Small intestine (tissue), 7 donors: ENCODE results near the gene SYT8. TPM values are rescaled to one million over a fixed set of nuclear protein-coding genes. Genes with fewer than 3 reads are reported as not detected.

Experiments
- DNase-seq, 2 donors: peaks; one replicate each; pipeline versions ENCODE4 v3.0.0 to v3.0.0-alpha.2; 2013
- FAIRE-seq: peaks from 2 replicates; lab custom pipeline; 2012; peaks lifted over from hg19 to GRCh38; lab: Jason Lieb, UNC
- H3K27ac ChIP-seq, 3 donors: one replicate each; pipeline ENCODE4 v1.5.1; 2013; ENCODE audit warnings: low read length in 2 of 3, mild to moderate bottlenecking in 2 of 3, control low read depth in 1 of 3, inconsistent platforms in 1 of 3, low read depth in 1 of 3, moderate library complexity in 1 of 3
- H3K27me3 ChIP-seq, 3 donors: one replicate each; pipeline ENCODE4 v1.6.1; 2013; ENCODE audit warnings: low read length in 3 of 3, inconsistent platforms in 1 of 3; ENCODE audit not compliant: control insufficient read depth in 3 of 3, insufficient read depth in 3 of 3
- H3K36me3 ChIP-seq, 3 donors: one replicate each; pipeline ENCODE4 v1.6.1; 2013; ENCODE audit warnings: low read length in 3 of 3, inconsistent platforms in 1 of 3, low read depth in 1 of 3, mild to moderate bottlenecking in 1 of 3, moderate library complexity in 1 of 3; ENCODE audit not compliant: control insufficient read depth in 3 of 3, insufficient read depth in 2 of 3
- H3K4me1 ChIP-seq, 3 donors: one replicate each; pipeline ENCODE4 v1.6.1; 2013; ENCODE audit warnings: low read length in 2 of 3, inconsistent platforms in 1 of 3, low read depth in 1 of 3, mild to moderate bottlenecking in 1 of 3, moderate library complexity in 1 of 3; ENCODE audit not compliant: control insufficient read depth in 3 of 3, insufficient read depth in 2 of 3
- H3K4me3 ChIP-seq, 3 donors: one replicate each; pipeline ENCODE4 v1.5.1; 2013; ENCODE audit warnings: low read length in 3 of 3, control low read depth in 1 of 3, inconsistent platforms in 1 of 3, low read depth in 1 of 3, mild to moderate bottlenecking in 1 of 3, moderate library complexity in 1 of 3
- H3K9me3 ChIP-seq, 2 donors: one replicate each; pipeline ENCODE4 v1.6.1; 2013; ENCODE audit warnings: low read depth in 1 of 2, low read length in 1 of 2; ENCODE audit not compliant: control insufficient read depth in 2 of 2, insufficient read depth in 1 of 2
- WGBS, 3 donors: extraction: QIAGEN DNeasy Blood & Tissue Kit; methylation state at CpG; one replicate each; pipeline ENCODE4 v1.1.7; 2013; 5-methylcytosine and 5-hydroxymethylcytosine counted together
- polyA plus RNA-seq, 4 donors: library from polyadenylated mRNA; stranded (reverse) in 3 of 4; unstranded in 1 of 4; fragments of 200-250 nt in 3 of 4; fragments of 120-200 nt in 1 of 4; gene quantifications; one replicate each; pipeline versions ENCODE4 v1.2.1 to v1.2.3, GENCODE V29; 2013
- donor health status: healthy with polysubstance abuse.
- donor health status: control.
- donor health status: control.
- donor health status: Bipolar disorder and iron deficiency.
- donor health status: healthy.

The SYT8 gene
- polyA plus RNA-seq, 4 donors: 3.1 to 46.5 (median 24.2) TPM

GRCh38 chr11:1854949-1855885 lies 20.4 kb downstream of the SYT8 start:
- WGBS, 3 donors: 58 to 70% (median 64%) methylated on average over 24 to 26 of the region's 26 CpGs
- H3K4me3 ChIP-seq: peak overlapping the region in 1 of 3 donors; percentile 54
- FAIRE-seq: no peak
- no peaks in the 10 kb centered on the region for H3K36me3 ChIP-seq
- peak overlapping the region in 1 of 3 donors; percentile 21 for H3K27ac ChIP-seq
- no peaks in the 10 kb centered on the region for H3K27me3 ChIP-seq
- DNase-seq: no peak
- H3K4me1 ChIP-seq: peaks cover 0 to 2% (median 0%) of the 10 kb centered on the region in 3 donors
- H3K9me3 ChIP-seq: no peaks in the 10 kb centered on the region

- H3K9me3 ChIP-seq: no peaks in the 10 kb centered on the region
- H3K36me3 ChIP-seq: no peaks in the 10 kb centered on the region
- FAIRE-seq (no peak), DNase-seq (no peak)
- peaks cover 0 to 2% (median 0%) of the 10 kb centered on the region in 3 donors for H3K4me1 ChIP-seq
- H3K27ac ChIP-seq: peak overlapping the region in 1 of 3 donors; percentile 21
- H3K4me3 ChIP-seq: no peak overlapping the region
- H3K27me3 ChIP-seq: no peaks in the 10 kb centered on the region
- WGBS, 3 donors: 66 to 89% (median 88%) methylated on average over 11 of the region's 11 CpGs
Observed at GRCh38 chr11:1855886-1856265, 21.1 kb downstream of the SYT8 start.

GRCh38 chr11:1856306-1857005 lies 21.7 kb downstream of the SYT8 start:
- 79 to 91% (median 82%) methylated on average over 13 of the region's 13 CpGs for WGBS, 3 donors
- H3K4me1 ChIP-seq: peaks cover 0 to 2% (median 0%) of the 10 kb centered on the region in 3 donors
- H3K27ac ChIP-seq: no peak overlapping the region
- H3K27me3 ChIP-seq: no peaks in the 10 kb centered on the region
- H3K36me3 ChIP-seq: no peaks in the 10 kb centered on the region
- no peaks in the 10 kb centered on the region for H3K9me3 ChIP-seq
- H3K4me3 ChIP-seq: no peak overlapping the region
- no peak for DNase-seq
- no peak for FAIRE-seq

GRCh38 chr11:1857064-1857463 lies 22.3 kb downstream of the SYT8 start:
- H3K36me3 ChIP-seq: no peaks in the 10 kb centered on the region
- H3K27ac ChIP-seq: no peak overlapping the region
- no peaks in the 10 kb centered on the region for H3K4me1 ChIP-seq
- WGBS, 3 donors: 71 to 79% (median 72%) methylated on average over 11 of the region's 11 CpGs
- no peaks in the 10 kb centered on the region for H3K9me3 ChIP-seq
- H3K4me3 ChIP-seq: no peak overlapping the region
- FAIRE-seq (no peak), DNase-seq (no peak)
- H3K27me3 ChIP-seq: no peaks in the 10 kb centered on the region

GRCh38 chr11:1858154-1858553 lies 23.4 kb downstream of the SYT8 start:
- 83 to 88% (median 87%) methylated on average over 9 of the region's 9 CpGs for WGBS, 3 donors
- DNase-seq: no peak
- FAIRE-seq: no peak

GRCh38 chr11:1858576-1858975 lies 23.8 kb downstream of the SYT8 start:
- Histone ChIP-seq H3K27ac (no peak overlapping the region), H3K27me3 (peaks cover 0 to 9% (median 0%) of the 10 kb centered on the region in 3 donors), H3K36me3 (no peaks in the 10 kb centered on the region), H3K4me1 (peaks cover 0 to under 1% (median 0%) of the 10 kb centered on the region in 3 donors), H3K9me3 (no peaks in the 10 kb centered on the region), H3K4me3 (no peak overlapping the region)
- FAIRE-seq: no peak
- 75 to 85% (median 80%) methylated on average over 7 of the region's 7 CpGs for WGBS, 3 donors
- DNase-seq: no peak

More at GRCh38 chr11:1858154-1858553, 23.4 kb downstream of the SYT8 start:
- Histone ChIP-seq H3K27ac (no peak overlapping the region), H3K27me3 (peaks cover 0 to 6% (median 0%) of the 10 kb centered on the region in 3 donors), H3K9me3 (no peaks in the 10 kb centered on the region), H3K4me1 (no peaks in the 10 kb centered on the region), H3K36me3 (no peaks in the 10 kb centered on the region), H3K4me3 (no peak overlapping the region)

GRCh38 chr11:1859004-1859403 lies 24.2 kb downstream of the SYT8 start:
- peaks cover 0 to 4% (median 0%) of the 10 kb centered on the region in 3 donors for H3K4me1 ChIP-seq
- peaks cover 0 to 12% (median 0%) of the 10 kb centered on the region in 3 donors for H3K27me3 ChIP-seq
- WGBS, 3 donors: 62 to 81% (median 78%) methylated on average over 4 of the region's 4 CpGs
- H3K27ac ChIP-seq: no peak overlapping the region
- H3K36me3 ChIP-seq: no peaks in the 10 kb centered on the region
- no peak overlapping the region for H3K4me3 ChIP-seq
- H3K9me3 ChIP-seq: no peaks in the 10 kb centered on the region
- no peak for FAIRE-seq
- no peak for DNase-seq

GRCh38 chr11:1860108-1860507 lies 25.3 kb downstream of the SYT8 start:
- 85 to 94% (median 88%) methylated on average over 1 of the region's 1 CpG for WGBS, 3 donors
- Histone ChIP-seq H3K27me3 (peaks cover 0 to 12% (median 0%) of the 10 kb centered on the region in 3 donors), H3K9me3 (no peaks in the 10 kb centered on the region), H3K36me3 (no peaks in the 10 kb centered on the region), H3K4me3 (no peak overlapping the region), H3K27ac (no peak overlapping the region), H3K4me1 (peaks cover 0 to 4% (median 0%) of the 10 kb centered on the region in 3 donors)
- DNase-seq (no peak), FAIRE-seq (no peak)
